ENCODE results near the gene PSMA7.
A peak's percentile ranks its signal among the peaks of the same experiment; 100 is the strongest.

PSMA7 gene

DNA sequence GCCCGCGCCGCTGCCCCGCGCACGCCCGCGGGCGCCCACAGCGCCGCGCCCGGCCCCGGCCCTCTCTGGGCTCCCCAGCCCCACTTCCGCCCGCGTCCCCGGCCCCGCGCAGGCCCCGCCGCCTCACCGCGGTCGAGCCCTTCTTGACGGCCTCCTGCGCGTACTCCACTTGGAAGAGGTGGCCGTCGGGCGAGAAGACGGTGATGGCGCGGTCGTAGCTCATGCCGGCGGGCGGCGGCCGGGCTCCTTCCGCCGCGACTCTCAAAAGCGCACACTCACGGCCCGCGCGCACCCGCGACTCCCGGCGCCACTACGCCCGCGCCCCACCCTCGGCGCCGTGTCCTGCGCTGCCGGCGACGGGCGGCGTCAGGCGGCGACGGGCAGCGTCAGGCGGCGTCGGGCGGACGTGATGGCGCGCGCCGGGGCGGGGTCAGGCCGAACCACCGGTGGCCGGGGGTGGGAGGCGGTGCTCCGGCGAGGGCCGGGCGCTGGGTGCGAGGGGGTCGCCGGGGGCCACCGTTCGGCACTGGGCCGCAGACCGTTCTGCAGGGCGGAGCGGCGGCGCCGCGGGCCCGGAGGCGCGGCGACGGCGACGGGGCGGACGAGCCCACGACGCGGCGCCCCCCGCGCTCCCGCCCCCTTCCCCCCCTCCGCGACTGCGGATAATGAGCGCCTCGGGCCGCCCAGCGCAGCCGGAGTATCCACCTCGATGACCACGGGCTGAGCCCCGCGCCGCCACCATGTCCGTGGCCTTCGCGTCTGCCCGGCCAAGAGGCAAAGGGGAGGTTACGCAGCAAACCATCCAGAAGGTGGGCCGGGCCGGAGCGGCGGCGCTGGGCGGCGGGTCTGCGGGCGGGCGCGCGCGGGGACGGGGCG, at the start of gene PSMA7, which contains the start of gene SS18L1:
Gene PSMA7, minus strand, starts transcription at position 314 of the 876 bp plus-strand sequence. Its CDS starts 91 bp downstream, at position 223.
Gene SS18L1, plus strand, starts transcription at position 689 of the 876 bp plus-strand sequence. Its CDS starts 52 bp downstream, at position 741.
- DNase-seq, result peak; percentile 84 to 89

DNA sequence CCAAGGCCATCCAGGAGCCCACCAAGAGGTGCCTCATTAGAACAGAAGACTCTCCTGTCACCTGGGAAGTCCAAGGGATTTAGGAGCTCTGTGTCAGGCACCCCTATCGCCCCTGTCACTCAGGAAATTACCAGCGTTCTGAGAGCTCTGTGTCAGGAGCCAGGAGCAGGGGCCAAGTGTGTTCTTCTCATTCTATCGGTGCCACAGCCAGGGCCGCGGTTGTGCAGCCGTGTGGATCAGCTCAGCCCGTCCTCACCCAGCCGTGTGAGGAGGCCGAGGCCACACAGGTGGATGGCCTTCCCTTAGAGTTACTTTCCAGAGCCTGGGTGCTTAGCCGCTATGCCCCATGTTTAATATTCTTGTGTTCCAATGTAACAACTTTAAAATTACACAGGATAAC, 49.4 kb upstream of the PSMA7 start:
- no peak for DNase-seq

DNA sequence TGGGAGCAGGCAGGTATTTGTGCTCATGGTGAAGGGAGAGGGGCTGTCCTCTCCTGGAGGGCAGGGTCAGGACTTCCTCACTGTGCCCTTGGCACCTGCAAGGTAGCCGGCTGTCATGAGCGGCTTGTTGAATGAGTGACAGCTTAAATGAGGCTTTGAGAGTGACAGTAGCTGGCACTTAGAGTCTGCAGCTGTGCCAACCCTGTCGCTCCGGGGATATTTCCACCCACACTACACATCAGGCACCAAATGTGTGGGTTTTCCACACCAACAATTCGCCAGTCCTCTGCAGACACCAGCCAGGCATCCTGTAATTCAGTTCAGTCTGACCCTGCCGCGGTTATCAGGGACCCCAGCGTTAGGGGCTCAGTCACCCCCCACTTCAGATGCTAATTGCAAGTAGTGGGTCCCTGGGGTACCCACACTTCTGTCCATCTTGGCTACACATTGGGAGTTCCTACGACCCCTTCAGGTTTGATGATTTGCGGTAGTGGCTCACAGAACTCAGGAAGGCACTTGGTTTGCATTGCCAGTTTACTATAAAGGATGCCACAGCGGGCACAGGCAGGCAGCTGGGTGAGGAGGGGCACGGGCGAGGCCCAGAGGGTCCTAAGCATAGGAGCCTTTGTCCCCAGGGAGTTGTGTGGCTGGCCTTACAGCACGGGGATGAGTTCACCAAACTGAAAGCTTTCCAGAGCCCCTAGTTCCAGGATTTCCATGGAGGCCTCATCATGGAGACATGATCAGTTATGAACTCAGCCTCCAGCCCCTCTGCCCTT, 48.8 kb upstream of the PSMA7 start:
- no peak for DNase-seq

GRCh38 chr20:62190639-62191411, 47.6 kb upstream of the PSMA7 start:
- no peak for DNase-seq

DNA sequence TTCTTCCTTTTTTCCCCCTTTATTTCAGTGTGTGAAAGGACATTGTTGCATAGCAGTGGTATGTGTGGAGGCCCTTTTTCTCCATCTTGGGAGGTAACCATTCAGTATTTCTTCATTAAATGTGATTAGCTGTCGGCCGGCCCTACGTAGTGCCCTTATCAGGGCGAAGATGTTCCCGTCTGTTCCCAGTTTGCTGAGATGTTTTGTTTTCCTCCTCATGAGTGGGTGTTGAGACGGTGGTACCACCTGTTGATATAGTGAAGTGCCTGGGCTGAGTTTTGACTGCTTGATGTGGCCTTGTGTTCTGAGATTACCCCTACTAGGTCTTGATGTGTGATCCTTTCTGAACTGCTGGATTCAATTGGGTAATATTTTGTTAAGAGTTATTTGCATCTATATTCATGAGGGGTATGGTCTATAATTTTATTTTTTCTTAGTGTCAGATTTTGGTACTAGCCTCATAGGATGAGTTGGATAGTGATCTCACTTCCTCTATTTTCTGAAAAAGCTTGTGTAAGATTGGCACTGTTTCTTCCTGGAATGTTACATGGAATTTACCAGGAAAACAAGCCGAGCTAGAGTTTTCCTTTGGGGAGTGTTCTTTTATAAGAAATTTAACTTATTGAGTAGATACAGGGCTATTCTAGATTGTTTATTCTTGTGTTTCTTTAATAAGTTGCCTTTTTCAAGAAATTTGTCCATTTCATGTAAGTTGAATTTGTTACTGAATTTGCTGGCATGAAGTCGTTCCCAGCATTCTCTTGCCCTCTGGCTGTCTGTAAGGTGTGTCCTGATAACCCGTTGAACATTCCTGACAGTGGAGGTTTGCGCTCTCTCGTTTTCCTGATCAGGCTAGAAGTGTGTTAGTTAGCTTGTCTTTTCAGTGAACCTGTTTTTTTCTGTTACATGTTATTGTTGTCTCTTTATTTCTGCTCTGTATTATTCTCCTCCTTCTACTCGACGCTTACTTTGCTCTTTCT, 44.0 kb upstream of the PSMA7 start:
- DNase-seq, result no peak

- DNase-seq, result no peak
Observed at GRCh38 chr20:62186096-62186426, 42.9 kb upstream of the PSMA7 start.

DNA sequence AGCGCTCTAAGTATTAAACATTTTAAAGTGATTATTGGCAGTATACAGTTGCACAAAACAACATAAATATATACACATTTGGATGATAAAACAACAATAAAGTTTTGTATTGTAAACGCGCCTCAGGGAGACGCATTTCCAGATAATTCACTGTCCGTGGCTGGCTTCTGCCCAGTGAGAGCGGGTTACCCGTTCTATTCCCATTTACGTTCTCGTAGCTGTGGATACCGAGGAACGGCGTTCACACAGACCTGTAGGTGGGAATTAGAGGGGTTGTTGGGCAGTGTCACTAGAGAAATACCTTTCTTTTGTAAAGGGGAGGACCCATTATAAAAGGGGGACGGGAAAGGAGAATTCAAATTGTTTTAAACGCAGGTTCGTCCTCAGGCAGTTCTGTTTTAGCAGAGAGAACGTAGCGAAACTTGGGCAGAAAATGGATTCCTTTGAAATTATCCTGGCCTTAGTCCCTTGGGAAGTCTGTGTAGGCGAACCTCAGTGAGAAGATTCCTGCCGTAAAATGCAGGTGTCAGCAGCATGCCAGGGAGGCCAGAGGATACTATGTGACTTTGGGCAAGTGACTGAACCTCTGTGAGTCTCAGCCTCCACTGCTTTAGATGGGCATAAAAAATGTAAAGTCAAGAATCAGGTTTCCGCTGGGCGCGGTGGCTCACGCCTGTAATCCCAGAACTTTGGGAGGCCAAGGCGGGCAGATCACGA, 40.4 kb upstream of the PSMA7 start:
- DNase-seq, result no peak

- DNase-seq, result peak; percentile 95
Observed at GRCh38 chr20:62182469-62183425, 39.6 kb upstream of the PSMA7 start, which contains the start of gene MTG2. MTG2 (plus strand) TSS chr20:62183028; CDS start chr20:62193421, 10,393 bp downstream.

DNA sequence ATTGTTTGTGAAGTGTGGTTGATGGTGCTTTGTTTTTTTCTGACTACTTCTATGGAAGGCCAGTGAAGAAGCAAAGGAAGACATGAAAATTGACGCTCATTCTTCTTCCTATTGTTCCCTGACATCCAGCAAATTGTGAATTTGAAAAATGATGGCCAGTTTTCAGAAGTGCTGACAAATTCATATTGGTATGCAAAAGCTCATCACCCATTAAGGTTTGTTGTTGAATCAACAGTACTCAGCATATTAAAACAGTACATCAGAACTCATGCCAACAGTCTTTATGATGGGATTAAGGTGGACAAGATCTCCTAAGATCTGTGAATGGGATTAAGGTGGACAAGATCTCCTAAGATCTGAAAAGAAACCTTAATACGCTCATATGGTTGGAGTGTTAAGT, 38.6 kb upstream of the PSMA7 start:
- no peak for DNase-seq

GRCh38 chr20:62179162-62179504, 35.9 kb upstream of the PSMA7 start:
- DNase-seq, result no peak

GRCh38 chr20:62178316-62179161, 35.3 kb upstream of the PSMA7 start:
- no peak for DNase-seq

- DNase-seq, result no peak
Observed at GRCh38 chr20:62177307-62177706, 34.1 kb upstream of the PSMA7 start.

DNA sequence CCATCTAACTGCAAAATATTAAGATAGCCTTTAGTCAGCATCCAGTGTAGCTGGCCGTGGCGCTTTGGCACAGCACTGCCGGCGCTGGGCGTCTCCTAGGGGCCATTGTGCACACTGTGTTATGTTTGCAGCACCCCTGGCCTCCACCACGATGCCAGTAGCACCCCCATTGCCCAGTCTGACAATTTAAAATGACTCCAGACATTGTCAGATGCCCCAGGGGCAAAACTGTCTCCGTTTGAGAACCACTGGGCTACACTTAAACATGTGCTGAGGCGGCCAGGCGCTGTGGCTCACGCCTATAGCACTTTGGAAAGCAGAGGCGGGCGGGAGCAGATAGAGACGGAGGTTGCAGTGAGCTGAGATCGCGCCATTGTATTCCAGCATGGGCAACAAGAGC, 33.7 kb upstream of the PSMA7 start:
- DNase-seq, result no peak

- DNase-seq, result no peak
Observed at GRCh38 chr20:62175711-62176110, 32.5 kb upstream of the PSMA7 start.

DNA sequence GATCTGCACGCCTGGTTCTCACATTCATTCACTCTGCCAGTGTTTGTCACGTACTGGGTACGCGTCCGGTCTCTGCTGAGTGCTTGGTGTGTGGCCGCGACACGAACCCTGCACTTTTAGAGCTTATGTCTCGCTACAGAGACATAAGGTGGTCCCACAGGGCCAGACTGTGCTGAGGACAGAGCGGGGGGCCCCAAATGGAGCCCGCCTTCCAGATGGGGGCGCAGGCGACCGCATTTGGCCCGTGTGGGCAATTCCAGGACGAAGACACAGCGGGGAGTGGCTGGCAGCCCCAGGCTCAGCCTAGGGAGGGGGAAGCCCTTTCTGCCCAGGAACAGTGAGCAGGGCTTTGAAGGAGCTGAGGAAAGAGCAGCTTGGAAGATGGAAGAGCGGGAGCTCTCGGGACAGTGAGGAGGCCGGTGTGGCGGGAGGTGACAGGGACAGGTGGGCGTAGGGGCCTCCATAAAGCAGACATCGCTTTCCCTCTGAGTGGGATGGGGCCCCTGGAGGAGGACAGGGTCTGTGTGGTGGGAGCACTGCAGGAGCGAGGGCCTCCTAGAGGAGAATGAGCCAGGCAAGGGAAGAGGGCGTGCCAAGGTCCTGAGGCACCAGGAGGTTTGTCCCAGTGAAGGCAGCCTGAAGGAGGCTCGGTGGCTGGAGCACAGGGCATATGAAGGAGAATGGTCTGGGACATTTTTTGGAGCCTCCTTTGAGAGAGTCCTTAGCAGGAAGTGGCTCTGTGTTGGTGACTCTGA, 31.9 kb upstream of the PSMA7 start:
- no peak for DNase-seq

DNA sequence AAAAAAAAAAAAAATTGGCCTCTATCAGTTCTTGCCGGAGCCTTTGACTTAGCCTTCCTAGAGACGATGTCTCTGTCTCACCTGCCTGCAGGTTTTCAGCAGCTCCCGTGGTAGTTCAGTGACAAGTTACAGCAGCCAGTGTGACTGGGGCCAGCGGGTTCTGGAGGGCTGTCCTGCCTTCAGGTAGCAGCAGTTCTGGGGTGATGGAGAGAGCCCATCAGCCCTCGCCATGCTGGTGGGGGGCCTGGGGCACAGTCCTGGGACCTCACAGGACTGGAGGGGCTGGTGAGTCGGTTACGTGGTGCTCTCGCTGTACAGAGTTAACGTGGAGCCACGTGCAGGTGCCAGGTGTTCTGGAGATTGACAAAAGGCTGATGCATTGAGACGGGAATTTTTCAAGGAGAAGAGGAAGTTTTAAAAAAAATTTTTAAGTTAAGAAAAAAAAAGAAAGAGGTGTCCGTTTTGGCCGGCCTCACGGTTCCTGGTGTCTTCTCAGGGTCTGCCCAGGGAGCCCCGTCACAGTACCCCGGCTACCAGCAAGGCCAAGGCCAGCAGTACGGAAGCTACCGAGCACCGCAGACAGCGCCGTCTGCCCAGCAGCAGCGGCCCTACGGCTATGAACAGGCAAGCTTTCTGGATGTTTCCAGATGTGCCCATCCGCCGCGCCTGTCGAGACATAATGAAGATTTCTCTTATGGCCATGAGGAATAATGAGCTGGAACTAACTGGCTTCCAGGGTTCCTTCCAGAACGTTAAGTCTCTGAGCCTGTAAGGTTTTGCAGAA, 31.0 kb upstream of the PSMA7 start:
- DNase-seq, result no peak

DNA sequence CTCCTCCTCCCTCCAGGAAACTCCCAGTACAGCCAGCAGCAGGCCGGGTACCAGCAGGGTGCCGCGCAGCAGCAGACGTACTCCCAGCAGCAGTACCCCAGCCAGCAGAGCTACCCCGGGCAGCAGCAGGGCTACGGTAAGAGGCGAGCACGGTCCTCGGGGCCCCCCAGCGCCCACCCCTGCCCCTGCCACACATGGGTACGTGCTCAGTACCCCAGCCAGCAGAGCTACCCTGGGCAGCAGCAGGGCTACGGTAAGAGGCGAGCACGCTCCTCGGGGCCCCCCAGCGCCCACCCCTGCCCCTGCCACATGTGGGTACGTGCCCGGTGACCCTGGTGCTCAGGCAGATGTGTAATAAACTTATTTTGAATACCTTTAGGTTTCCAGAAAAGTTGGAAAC, 29.5 kb upstream of the PSMA7 start:
- DNase-seq, result no peak
